ENCODE data around the gene DCUN1D1. TPM values are rescaled to one million over a fixed set of nuclear protein-coding genes. Genes with fewer than 3 reads are reported as not detected.

The DCUN1D1 gene
- total RNA-seq, 1 experiment from 2014 or later, result 99.3 TPM

DNA sequence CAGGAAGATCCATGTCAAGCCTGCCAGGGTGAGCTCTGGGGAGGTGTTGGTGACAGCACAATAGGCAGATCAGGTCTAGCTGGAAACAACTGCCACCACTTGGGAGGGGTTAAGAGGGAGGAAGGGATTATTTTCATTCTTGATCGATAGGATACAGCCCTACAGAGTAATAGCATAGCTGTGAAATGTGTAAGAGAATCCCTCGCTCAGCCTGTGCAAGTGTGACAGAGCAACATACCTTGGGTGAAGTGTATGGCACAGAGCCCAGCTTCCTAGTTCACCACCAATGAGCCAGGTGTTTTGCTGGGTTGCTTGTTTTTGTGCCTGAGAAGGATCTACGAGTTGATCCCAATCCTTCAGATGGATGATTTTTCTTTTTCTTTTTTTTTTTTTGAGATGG is 9.2 kb upstream of the DCUN1D1 start:
- intact Hi-C loops (cut with micrococcal nuclease; ENCODE audit: unreplicated experiment), result no loop called here
- peaks cover 8% of the 10 kb centered on the region for H3K9me3 Mint-ChIP-seq (ENCODE audit: low read depth, unreplicated experiment)
- H3K27me3 Mint-ChIP-seq (ENCODE audit: unreplicated experiment), result no peaks in the 10 kb centered on the region
- CTCF ChIA-PET, result interaction anchor here (1.2 kb wide), 1 partner anchor 11 kb away, joined by 5 read pairs; no protein-coding TSS in a partner anchor
- peak; percentile 40 for DNase-seq
- H3K4me1 Mint-ChIP-seq (ENCODE audit: low read depth, unreplicated experiment), result peaks cover 10% of the 10 kb centered on the region
- no peak overlapping the region for H3K4me3 Mint-ChIP-seq (ENCODE audit: low read depth, unreplicated experiment)
- BruUV-seq (replicated peaks), result no TSS peak
- no peak overlapping the region for H3K27ac Mint-ChIP-seq (ENCODE audit: unreplicated experiment)
- TF ChIP-seq, protein P1, sequence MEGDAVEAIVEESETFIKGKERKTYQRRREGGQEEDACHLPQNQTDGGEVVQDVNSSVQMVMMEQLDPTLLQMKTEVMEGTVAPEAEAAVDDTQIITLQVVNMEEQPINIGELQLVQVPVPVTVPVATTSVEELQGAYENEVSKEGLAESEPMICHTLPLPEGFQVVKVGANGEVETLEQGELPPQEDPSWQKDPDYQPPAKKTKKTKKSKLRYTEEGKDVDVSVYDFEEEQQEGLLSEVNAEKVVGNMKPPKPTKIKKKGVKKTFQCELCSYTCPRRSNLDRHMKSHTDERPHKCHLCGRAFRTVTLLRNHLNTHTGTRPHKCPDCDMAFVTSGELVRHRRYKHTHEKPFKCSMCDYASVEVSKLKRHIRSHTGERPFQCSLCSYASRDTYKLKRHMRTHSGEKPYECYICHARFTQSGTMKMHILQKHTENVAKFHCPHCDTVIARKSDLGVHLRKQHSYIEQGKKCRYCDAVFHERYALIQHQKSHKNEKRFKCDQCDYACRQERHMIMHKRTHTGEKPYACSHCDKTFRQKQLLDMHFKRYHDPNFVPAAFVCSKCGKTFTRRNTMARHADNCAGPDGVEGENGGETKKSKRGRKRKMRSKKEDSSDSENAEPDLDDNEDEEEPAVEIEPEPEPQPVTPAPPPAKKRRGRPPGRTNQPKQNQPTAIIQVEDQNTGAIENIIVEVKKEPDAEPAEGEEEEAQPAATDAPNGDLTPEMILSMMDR (IDR thresholded peaks at IDR 0.05; ENCODE audit: unreplicated experiment), result no peak
- no peaks in the 10 kb centered on the region for H3K36me3 Mint-ChIP-seq (ENCODE audit: insufficient read depth, unreplicated experiment)

DNA sequence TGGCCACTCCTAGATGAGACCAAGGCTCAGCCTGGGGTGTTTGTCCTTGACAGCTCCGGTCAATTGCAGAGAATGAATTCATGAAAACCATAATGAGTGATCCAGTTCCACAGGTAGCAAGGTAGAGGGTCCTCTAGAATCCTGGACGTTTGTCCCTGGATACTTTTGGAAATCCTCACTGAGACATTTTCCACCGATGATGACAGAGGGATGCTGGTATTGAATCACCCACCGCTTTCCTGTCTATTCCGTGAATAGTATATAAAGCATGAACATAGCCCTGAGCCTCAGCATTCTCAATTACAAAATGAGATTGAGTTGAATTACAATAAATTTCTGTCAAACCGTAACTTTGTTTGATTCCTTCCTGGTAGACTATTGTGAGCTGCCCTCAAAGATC is 5.7 kb upstream of the DCUN1D1 start:
- no peak for DNase-seq
- BruUV-seq (replicated peaks), result no TSS peak
- Mint-ChIP-seq H3K27ac (ENCODE audit: unreplicated experiment) (no peak overlapping the region), H3K36me3 (ENCODE audit: insufficient read depth, unreplicated experiment) (peaks cover 2% of the 10 kb centered on the region), H3K27me3 (ENCODE audit: unreplicated experiment) (no peaks in the 10 kb centered on the region), H3K4me3 (ENCODE audit: low read depth, unreplicated experiment) (no peak overlapping the region), H3K9me3 (ENCODE audit: low read depth, unreplicated experiment) (no peaks in the 10 kb centered on the region), H3K4me1 (ENCODE audit: low read depth, unreplicated experiment) (peaks cover 10% of the 10 kb centered on the region)
- TF ChIP-seq, protein P1 (IDR thresholded peaks at IDR 0.05; ENCODE audit: unreplicated experiment), result no peak
- intact Hi-C loops (cut with micrococcal nuclease; ENCODE audit: unreplicated experiment), result no loop called here
- CTCF ChIA-PET, result no interaction called here

DNA sequence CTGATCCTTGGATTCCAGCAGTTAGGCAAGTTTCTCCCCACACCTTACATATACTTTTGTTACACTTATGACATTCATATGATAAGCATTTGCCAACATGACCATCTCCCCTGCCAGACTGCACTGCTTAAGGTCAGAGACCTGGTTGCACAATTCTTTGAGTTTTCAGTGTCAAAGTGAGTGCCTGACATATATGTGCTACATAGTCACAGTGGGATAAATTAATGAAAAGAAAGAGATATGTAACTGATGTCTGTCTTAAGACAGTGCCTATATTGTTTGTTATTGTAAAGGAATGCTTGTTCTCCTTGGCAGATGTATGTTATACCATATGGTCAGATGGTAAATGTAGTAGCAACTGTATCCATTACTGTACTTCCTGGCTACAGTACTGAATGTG is 3.5 kb upstream of the DCUN1D1 start:
- no peak for DNase-seq
- no TSS peak for BruUV-seq (replicated peaks)
- H3K9me3 Mint-ChIP-seq (ENCODE audit: low read depth, unreplicated experiment), result no peaks in the 10 kb centered on the region
- no peak overlapping the region for H3K27ac Mint-ChIP-seq (ENCODE audit: unreplicated experiment)
- no peak overlapping the region for H3K4me3 Mint-ChIP-seq (ENCODE audit: low read depth, unreplicated experiment)
- CTCF ChIA-PET, result no interaction called here
- H3K27me3 Mint-ChIP-seq (ENCODE audit: unreplicated experiment), result no peaks in the 10 kb centered on the region
- H3K36me3 Mint-ChIP-seq (ENCODE audit: insufficient read depth, unreplicated experiment), result peaks cover 23% of the 10 kb centered on the region
- intact Hi-C loops (cut with micrococcal nuclease; ENCODE audit: unreplicated experiment), result no loop called here
- H3K4me1 Mint-ChIP-seq (ENCODE audit: low read depth, unreplicated experiment), result peaks cover 5% of the 10 kb centered on the region
- TF ChIP-seq, protein P1 (IDR thresholded peaks at IDR 0.05; ENCODE audit: unreplicated experiment), result no peak

DNA sequence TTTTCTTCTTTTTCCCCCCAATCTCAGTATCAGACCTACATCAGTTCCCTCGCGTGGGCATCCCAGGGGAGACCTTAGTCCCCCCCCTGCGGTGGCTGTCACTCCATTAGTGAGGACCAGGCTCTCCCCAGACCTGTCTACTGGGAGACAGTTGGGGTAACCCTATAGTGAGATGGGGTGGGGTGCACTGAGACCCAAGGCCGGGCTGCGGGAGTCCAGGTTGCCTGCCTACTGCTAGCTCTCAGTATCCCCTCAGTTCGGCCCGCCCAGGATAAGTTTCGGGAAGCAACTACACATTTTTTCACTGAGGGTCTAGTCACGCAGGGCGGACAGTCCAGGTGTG is 671 bp upstream of the DCUN1D1 start:
- BruUV-seq (replicated peaks), result TSS peak; percentile 36
- peak overlapping the region; percentile 54 for H3K27ac Mint-ChIP-seq (ENCODE audit: unreplicated experiment)
- H3K9me3 Mint-ChIP-seq (ENCODE audit: low read depth, unreplicated experiment), result no peaks in the 10 kb centered on the region
- DNase-seq, result no peak
- TF ChIP-seq, protein P1 (IDR thresholded peaks at IDR 0.05; ENCODE audit: unreplicated experiment), result no peak
- peaks cover 9% of the 10 kb centered on the region for H3K4me1 Mint-ChIP-seq (ENCODE audit: low read depth, unreplicated experiment)
- CTCF ChIA-PET, result no interaction called here
- peak overlapping the region; percentile 92 for H3K4me3 Mint-ChIP-seq (ENCODE audit: low read depth, unreplicated experiment)
- intact Hi-C loops (cut with micrococcal nuclease; ENCODE audit: unreplicated experiment), result no loop called here
- no peaks in the 10 kb centered on the region for H3K27me3 Mint-ChIP-seq (ENCODE audit: unreplicated experiment)
- H3K36me3 Mint-ChIP-seq (ENCODE audit: insufficient read depth, unreplicated experiment), result peaks cover 25% of the 10 kb centered on the region
